Cardiac muscle cell (in vitro differentiated cells and primary cell): Measurements from ENCODE around the gene VWA2. TPM values are rescaled to one million over a fixed set of nuclear protein-coding genes. Genes with fewer than 3 reads are reported as not detected.

ENCODE experiments used
- DNase-seq, 2 donors: peaks; one replicate each; pipeline versions ENCODE4 v3.0.0 to v3.0.0-alpha.2; 2010 to 2017; ENCODE audit warnings: low read depth in 1 of 2, low spot score in 1 of 2
- H3K27ac ChIP-seq: fragments of 200-600 bp; sonication (generic); 2 replicates; pipeline ENCODE4 v1.5.1; 2016
- H3K27me3 ChIP-seq: fragments of 200-600 bp; sonication (generic); 2 replicates; pipeline ENCODE4 v1.6.0; 2016; ENCODE audit warnings: control low read depth
- H3K36me3 ChIP-seq: fragments of 200-600 bp; sonication (generic); 2 replicates; pipeline ENCODE4 v1.5.1; 2016; ENCODE audit warnings: control low read depth
- H3K4me1 ChIP-seq: fragments of 200-600 bp; sonication (generic); 2 replicates; pipeline ENCODE4 v1.8.1; 2017; ENCODE audit warnings: low read depth, mild to moderate bottlenecking, mixed run types
- H3K4me3 ChIP-seq: fragments of 200-600 bp; sonication (generic); 2 replicates; pipeline ENCODE4 v1.5.1; 2016; ENCODE audit warnings: mild to moderate bottlenecking
- H3K9me3 ChIP-seq: fragments of 200-600 bp; sonication (generic); 2 replicates; pipeline ENCODE4 v1.5.1; 2017; ENCODE audit warnings: low read depth, mild to moderate bottlenecking, control low read depth
- polyA plus RNA-seq: library from polyadenylated mRNA; unstranded; fragments of >200 nt; fragmentation: Nextera tagmentation; extraction: Ambion mirVana; gene quantifications from 2 replicates; pipeline ENCODE4 v1.2.1, GENCODE V29; 2016
- total RNA-seq: library from RNA; depleted of rRNA; stranded (reverse); fragments of >200 nt; gene quantifications from 2 replicates; pipeline ENCODE4 v1.2.3, GENCODE V29; 2016
- TF ChIP-seq, protein P1 (sequence below): IDR thresholded peaks from 2 replicates; pipeline ENCODE4 v1.5.1; 2012; ENCODE audit warnings: low read depth, mild to moderate bottlenecking, low read length

The VWA2 gene
- total and polyA plus RNA-seq, 2 experiments from 2014 or later = not detected

DNA sequence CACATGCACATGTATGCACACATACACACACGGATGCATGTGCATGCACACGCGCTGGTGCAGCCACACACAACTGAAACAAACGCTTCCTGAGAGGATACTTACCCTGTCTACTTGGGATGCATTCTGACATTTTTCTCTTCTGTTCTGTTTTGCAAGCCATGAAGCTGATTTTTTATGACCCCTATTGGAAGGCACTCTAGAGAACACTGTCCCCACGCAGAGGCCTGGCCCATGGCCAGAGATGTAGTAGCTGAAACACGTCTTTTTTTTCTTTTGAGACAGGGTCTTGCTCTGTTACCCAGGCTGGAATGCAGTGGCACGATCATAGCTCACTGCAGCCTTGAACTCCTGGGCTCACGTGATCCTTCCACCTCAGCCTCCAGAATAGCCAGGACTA lies 47.9 kb downstream of the VWA2 start:
- Histone ChIP-seq H3K9me3 (no peaks in the 10 kb centered on the region), H3K27me3 (no peaks in the 10 kb centered on the region), H3K4me1 (no peaks in the 10 kb centered on the region), H3K4me3 (no peak overlapping the region), H3K36me3 (no peaks in the 10 kb centered on the region), H3K27ac (no peak overlapping the region)
- no peak for DNase-seq
- TF ChIP-seq, protein P1, sequence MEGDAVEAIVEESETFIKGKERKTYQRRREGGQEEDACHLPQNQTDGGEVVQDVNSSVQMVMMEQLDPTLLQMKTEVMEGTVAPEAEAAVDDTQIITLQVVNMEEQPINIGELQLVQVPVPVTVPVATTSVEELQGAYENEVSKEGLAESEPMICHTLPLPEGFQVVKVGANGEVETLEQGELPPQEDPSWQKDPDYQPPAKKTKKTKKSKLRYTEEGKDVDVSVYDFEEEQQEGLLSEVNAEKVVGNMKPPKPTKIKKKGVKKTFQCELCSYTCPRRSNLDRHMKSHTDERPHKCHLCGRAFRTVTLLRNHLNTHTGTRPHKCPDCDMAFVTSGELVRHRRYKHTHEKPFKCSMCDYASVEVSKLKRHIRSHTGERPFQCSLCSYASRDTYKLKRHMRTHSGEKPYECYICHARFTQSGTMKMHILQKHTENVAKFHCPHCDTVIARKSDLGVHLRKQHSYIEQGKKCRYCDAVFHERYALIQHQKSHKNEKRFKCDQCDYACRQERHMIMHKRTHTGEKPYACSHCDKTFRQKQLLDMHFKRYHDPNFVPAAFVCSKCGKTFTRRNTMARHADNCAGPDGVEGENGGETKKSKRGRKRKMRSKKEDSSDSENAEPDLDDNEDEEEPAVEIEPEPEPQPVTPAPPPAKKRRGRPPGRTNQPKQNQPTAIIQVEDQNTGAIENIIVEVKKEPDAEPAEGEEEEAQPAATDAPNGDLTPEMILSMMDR = no peak

- Histone ChIP-seq H3K4me1 (no peaks in the 10 kb centered on the region), H3K4me3 (no peak overlapping the region), H3K27ac (no peak overlapping the region), H3K36me3 (no peaks in the 10 kb centered on the region), H3K27me3 (no peaks in the 10 kb centered on the region), H3K9me3 (no peaks in the 10 kb centered on the region)
- TF ChIP-seq, protein P1 = no peak
- DNase-seq = no peak
Observed at GRCh38 chr10:114288424-114289095, 49.5 kb downstream of the VWA2 start.

- TF ChIP-seq, protein P1 = no peak
- Histone ChIP-seq H3K4me1 (no peaks in the 10 kb centered on the region), H3K4me3 (no peak overlapping the region), H3K27me3 (no peaks in the 10 kb centered on the region), H3K9me3 (no peaks in the 10 kb centered on the region), H3K36me3 (no peaks in the 10 kb centered on the region), H3K27ac (no peak overlapping the region)
- no peak for DNase-seq
Observed at GRCh38 chr10:114289096-114289436, 50.0 kb downstream of the VWA2 start.

- H3K27ac ChIP-seq = no peak overlapping the region
- H3K4me3 ChIP-seq = no peak overlapping the region
- H3K4me1 ChIP-seq = no peaks in the 10 kb centered on the region
- no peak for DNase-seq
- H3K27me3 ChIP-seq = no peaks in the 10 kb centered on the region
- no peaks in the 10 kb centered on the region for H3K36me3 ChIP-seq
- TF ChIP-seq, protein P1 = no peak
- no peaks in the 10 kb centered on the region for H3K9me3 ChIP-seq
Observed at GRCh38 chr10:114290038-114290437, 51.0 kb downstream of the VWA2 start.

DNA sequence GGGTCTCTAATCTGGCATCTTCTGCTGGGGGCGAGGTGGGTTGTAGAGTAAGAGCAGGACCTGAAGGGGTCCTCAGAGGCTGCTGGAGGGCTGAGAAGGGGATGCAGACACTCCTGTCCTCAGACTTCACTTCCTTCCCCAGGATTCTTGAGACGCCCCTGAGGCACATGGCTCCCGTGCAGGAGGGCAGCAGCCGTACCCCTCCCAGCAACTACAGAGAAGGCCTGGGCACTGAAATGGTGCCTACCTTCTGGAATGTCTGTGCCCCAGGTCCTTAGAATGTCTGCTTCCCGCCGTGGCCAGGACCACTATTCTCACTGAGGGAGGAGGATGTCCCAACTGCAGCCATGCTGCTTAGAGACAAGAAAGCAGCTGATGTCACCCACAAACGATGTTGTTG lies 52.0 kb downstream of the VWA2 start:
- H3K27me3 ChIP-seq = no peaks in the 10 kb centered on the region
- no peak for DNase-seq
- no peak overlapping the region for H3K4me3 ChIP-seq
- TF ChIP-seq, protein P1 = no peak
- no peaks in the 10 kb centered on the region for H3K4me1 ChIP-seq
- no peak overlapping the region for H3K27ac ChIP-seq
- H3K9me3 ChIP-seq = no peaks in the 10 kb centered on the region
- no peaks in the 10 kb centered on the region for H3K36me3 ChIP-seq
